Nephron (organoid): ENCODE measurements around the gene KAZN.

Source experiments
- H3K27ac Mint-ChIP-seq, 3 experiments: 2 replicates each; pipeline ENCODE4 v1.8.0; 2020; ENCODE audit warnings: mixed read lengths in 3 of 3, mild to moderate bottlenecking in 2 of 3, moderate library complexity in 1 of 3
- H3K27me3 Mint-ChIP-seq: 2 replicates; pipeline ENCODE4 v1.8.0; 2021; ENCODE audit warnings: low read depth, mild to moderate bottlenecking, moderate library complexity, mixed read lengths
- H3K36me3 Mint-ChIP-seq: 2 replicates; pipeline ENCODE4 v1.8.0; 2020; ENCODE audit warnings: low read depth, mixed read lengths
- H3K4me1 Mint-ChIP-seq: 2 replicates; pipeline ENCODE4 v1.8.0; 2020; ENCODE audit warnings: mixed read lengths
- H3K4me3 Mint-ChIP-seq, 3 experiments: 2 replicates each; pipeline ENCODE4 v1.8.0; 2020; ENCODE audit warnings: mild to moderate bottlenecking in 3 of 3, mixed read lengths in 3 of 3, moderate library complexity in 2 of 3
- H3K9me3 Mint-ChIP-seq: 2 replicates; pipeline ENCODE4 v1.8.0; 2020; ENCODE audit warnings: mixed read lengths
- TF ChIP-seq, protein P1 (sequence below), 3 experiments: fragments of 200-600 bp; sonication (generic); IDR thresholded peaks; one replicate each; pipeline ENCODE4 v1.5.0; 2021; ENCODE audit warnings: antibody characterized with exemption in 3 of 3; ENCODE audit not compliant: unreplicated experiment in 3 of 3

Gene KAZN

DNA sequence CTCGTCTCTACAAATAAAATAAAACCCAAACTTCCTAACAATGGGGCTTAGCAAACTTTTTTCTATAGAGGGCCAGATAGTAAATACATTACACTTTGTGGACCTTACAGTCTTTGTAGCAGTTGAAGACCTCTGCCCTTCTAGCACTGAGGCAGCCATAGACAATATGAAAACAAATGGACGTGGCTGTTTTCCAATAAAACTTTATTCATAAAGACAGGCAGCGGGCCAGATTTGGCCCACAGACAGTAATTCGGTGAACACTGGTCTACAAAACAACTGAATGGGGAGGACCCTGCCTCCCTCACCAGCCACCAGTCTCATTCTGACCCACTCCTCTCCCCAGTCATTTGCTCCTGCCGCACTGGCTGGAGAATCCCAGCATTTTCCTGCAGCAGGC is 162.3 kb downstream of the KAZN start:
- Mint-ChIP-seq H3K4me1 (peaks cover 44% of the 10 kb centered on the region), H3K36me3 (no peaks in the 10 kb centered on the region), H3K27ac (no peak overlapping the region), H3K9me3 (no peaks in the 10 kb centered on the region), H3K4me3 (no peak overlapping the region), H3K27me3 (peaks cover 18% of the 10 kb centered on the region)
- TF ChIP-seq, protein P1, sequence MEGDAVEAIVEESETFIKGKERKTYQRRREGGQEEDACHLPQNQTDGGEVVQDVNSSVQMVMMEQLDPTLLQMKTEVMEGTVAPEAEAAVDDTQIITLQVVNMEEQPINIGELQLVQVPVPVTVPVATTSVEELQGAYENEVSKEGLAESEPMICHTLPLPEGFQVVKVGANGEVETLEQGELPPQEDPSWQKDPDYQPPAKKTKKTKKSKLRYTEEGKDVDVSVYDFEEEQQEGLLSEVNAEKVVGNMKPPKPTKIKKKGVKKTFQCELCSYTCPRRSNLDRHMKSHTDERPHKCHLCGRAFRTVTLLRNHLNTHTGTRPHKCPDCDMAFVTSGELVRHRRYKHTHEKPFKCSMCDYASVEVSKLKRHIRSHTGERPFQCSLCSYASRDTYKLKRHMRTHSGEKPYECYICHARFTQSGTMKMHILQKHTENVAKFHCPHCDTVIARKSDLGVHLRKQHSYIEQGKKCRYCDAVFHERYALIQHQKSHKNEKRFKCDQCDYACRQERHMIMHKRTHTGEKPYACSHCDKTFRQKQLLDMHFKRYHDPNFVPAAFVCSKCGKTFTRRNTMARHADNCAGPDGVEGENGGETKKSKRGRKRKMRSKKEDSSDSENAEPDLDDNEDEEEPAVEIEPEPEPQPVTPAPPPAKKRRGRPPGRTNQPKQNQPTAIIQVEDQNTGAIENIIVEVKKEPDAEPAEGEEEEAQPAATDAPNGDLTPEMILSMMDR (IDR thresholded peaks at IDR 0.05; ENCODE audit: unreplicated experiment in 3 of 3) = no peak

DNA sequence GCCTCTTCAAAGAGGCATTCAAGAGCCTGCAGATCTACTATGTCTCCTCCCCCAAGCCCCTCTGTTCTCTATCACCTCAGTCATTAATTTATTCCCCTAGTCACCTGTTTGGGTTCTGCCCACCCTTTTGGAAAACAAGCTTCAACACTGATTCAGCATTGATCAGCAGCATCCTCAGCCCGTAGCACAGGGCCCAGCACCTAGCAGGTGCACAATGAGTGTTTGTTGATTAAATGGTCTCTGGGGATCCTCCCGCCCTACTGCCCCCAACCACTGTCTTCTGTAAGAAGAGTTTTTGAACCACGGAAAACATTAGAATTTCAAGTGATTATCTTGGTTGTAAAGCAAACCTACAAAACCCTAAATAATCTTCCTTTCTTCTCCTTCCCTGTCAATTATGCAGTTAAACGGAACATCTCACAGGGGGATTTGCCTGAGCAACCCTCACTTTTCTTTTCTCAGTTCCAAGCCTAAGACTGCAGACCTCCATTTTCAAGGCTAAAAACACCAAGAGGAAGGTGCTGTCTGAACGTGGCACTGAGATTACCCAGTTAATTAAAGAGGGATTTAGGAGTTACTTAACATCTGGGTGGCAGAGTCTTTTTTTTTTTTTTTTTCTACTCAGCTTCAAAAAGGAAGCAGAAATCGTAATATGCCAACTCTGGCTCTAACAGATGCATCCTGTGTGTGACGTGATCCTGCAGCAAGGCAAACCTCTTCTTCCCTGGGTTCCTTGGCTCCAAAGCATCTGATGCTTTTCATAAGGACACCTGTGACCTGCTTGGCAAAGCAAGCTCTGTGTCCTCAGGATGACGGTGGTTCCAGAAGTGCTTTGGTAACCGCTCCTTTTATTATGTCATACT is 163.0 kb downstream of the KAZN start:
- Mint-ChIP-seq H3K36me3 (no peaks in the 10 kb centered on the region), H3K9me3 (no peaks in the 10 kb centered on the region), H3K27me3 (peaks cover 18% of the 10 kb centered on the region), H3K27ac (no peak overlapping the region), H3K4me1 (peaks cover 39% of the 10 kb centered on the region), H3K4me3 (no peak overlapping the region)
- TF ChIP-seq, protein P1 (IDR thresholded peaks at IDR 0.05; ENCODE audit: unreplicated experiment in 3 of 3) = no peak

DNA sequence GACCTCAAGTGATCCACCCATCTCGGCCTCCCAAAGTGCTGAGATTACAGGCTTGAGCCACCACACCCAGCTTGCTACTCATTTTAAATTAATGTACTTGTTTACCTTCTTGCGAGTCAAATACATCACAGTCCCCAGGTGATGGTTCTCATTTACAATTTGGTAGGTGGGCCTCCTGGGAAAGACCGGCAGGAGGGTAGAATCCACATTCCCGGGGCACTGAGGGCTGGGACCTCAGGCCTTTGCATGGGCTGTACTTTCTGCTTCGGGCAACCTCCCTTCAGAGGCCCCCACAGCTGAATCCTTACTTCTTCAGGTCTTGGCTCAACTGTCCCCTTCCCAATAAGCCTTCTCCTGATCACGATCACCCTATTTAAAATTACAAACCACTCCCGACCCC is 165.5 kb downstream of the KAZN start:
- Mint-ChIP-seq H3K4me3 (no peak overlapping the region), H3K9me3 (no peaks in the 10 kb centered on the region), H3K4me1 (peaks cover 19% of the 10 kb centered on the region), H3K27me3 (peaks cover 25% of the 10 kb centered on the region), H3K27ac (no peak overlapping the region), H3K36me3 (no peaks in the 10 kb centered on the region)
- TF ChIP-seq, protein P1 (IDR thresholded peaks at IDR 0.05; ENCODE audit: unreplicated experiment in 3 of 3) = no peak

DNA sequence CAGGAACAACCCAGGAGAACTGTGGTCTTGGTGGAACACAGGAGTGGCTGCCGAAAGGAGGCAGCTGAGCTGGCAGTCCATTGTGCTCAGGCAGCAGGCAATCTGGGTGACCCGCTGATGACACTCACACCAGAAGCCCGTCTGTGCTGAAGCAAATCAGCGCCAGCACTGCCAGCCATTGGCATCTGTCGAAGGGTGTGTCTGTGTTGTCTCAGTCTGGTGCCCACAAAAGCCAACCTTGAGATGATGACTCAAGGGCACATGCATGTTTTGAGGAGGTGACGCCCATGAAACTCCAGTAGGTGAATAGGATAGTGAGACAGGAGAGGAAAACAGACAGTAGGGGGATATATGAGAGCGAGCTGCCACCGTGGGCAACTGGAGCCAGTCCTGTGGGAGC is 167.3 kb downstream of the KAZN start:
- Mint-ChIP-seq H3K27ac (no peak overlapping the region), H3K4me1 (peaks cover 10% of the 10 kb centered on the region), H3K36me3 (no peaks in the 10 kb centered on the region), H3K27me3 (peaks cover 14% of the 10 kb centered on the region), H3K4me3 (no peak overlapping the region), H3K9me3 (no peaks in the 10 kb centered on the region)
- TF ChIP-seq, protein P1 (IDR thresholded peaks at IDR 0.05; ENCODE audit: unreplicated experiment in 3 of 3) = no peak

DNA sequence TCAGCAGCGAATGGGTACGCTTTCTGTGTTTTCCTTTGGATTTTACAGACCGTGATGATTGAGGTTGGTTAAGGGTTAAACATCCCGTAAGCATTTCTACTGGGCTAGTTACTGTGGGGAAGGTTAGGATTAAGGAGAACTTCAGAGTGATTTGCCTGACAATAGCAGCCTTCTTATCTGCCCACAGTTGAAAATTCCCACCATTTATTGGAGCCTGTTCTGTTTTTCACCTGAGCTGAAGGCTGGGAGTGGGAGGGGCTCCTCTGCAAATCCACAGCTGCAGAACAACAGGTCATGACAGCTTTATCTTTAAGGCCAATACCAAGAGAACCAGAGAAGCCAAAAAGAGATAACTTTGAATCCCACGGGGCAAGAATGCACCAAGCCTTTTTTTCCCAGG is 168.6 kb downstream of the KAZN start:
- TF ChIP-seq, protein P1 (IDR thresholded peaks at IDR 0.05; ENCODE audit: unreplicated experiment in 3 of 3) = no peak
- Mint-ChIP-seq H3K27ac (no peak overlapping the region), H3K4me1 (no peaks in the 10 kb centered on the region), H3K4me3 (no peak overlapping the region), H3K36me3 (no peaks in the 10 kb centered on the region), H3K9me3 (no peaks in the 10 kb centered on the region), H3K27me3 (peaks cover 6% of the 10 kb centered on the region)
